HepG2 (cell line): ENCODE measurements around the gene CNP. TPM values are rescaled to one million over a fixed set of nuclear protein-coding genes. Genes with fewer than 3 reads are reported as not detected.

Experiments used
- ATAC-seq: fragments of 200-7000 bp; cut with Tn5 transposase; 3 replicates; pipeline ENCODE4 v1.9.1; 2020; ENCODE audit warnings: mild to moderate bottlenecking, moderate library complexity
- BruUV-seq: library from RNA; stranded (reverse); fragments of 400-500 nt; replicated peaks from 2 replicates; lab custom pipeline; 2021; lab: Mats Ljungman, UMichigan
- CTCF ChIA-PET: fragments of 300-600 bp; formaldehyde crosslinking; extraction: SDS; loops from one replicate; lab custom pipeline; 2021; ENCODE audit warnings: low total read pairs, inconsistent platforms, low intra/inter-chr PET ratio; lab: Yijun Ruan, JAX
- POLR2A ChIA-PET: fragments of 350-600 bp; sonication (Branson Sonifier 250); formaldehyde crosslinking; loops from one replicate; lab custom pipeline; 2020; ENCODE audit warnings: antibody characterized with exemption, inconsistent platforms; lab: Yijun Ruan, JAX
- DNase-seq: peaks from one replicate; pipeline ENCODE4 v3.0.0-alpha.2; 2015; ENCODE audit warnings: low spot score
- FAIRE-seq: peaks from 3 replicates; lab custom pipeline; 2011; peaks lifted over from hg19 to GRCh38; lab: Jason Lieb, UNC
- H2AFZ ChIP-seq: one replicate; pipeline ENCODE4 v1.6.1; 2011; ENCODE audit warnings: low read length, inconsistent platforms
- H3K27ac ChIP-seq: fragments of 300-600 bp; 3 replicates; pipeline ENCODE4 v1.8.0; 2011; ENCODE audit warnings: mixed run types, mild to moderate bottlenecking, mixed read lengths, low read length, inconsistent platforms; ENCODE audit not compliant: insufficient read depth; ENCODE audit errors: extremely low read length
- H3K27me3 ChIP-seq, 2 experiments: fragments of 200-600 bp in 1 of 2; 2 replicates in 1 of 2; 3 replicates in 1 of 2; pipeline versions ENCODE4 v1.6.0 to v1.8.0; 2011; ENCODE audit warnings: low read length in 2 of 2, mild to moderate bottlenecking in 2 of 2, moderate library complexity in 2 of 2, inconsistent platforms in 1 of 2; ENCODE audit not compliant: insufficient read depth in 2 of 2, control insufficient read depth in 1 of 2
- H3K36me3 ChIP-seq, 2 experiments: fragments of 200-600 bp in 1 of 2; replicated peaks in 1 of 2; 2 replicates in 1 of 2; 3 replicates in 1 of 2; pipeline versions ENCODE4 v1.5.1 to v1.8.0; 2011; ENCODE audit warnings: low read length in 2 of 2, inconsistent platforms in 1 of 2; ENCODE audit not compliant: insufficient read depth in 2 of 2, control insufficient read depth in 1 of 2
- H3K4me1 ChIP-seq: 2 replicates; pipeline ENCODE4 v1.5.1; 2012; ENCODE audit warnings: low read length, inconsistent platforms; ENCODE audit not compliant: insufficient read depth
- H3K4me2 ChIP-seq: 2 replicates; pipeline ENCODE4 v1.6.0; 2011; ENCODE audit warnings: low read depth, low read length, inconsistent platforms
- H3K4me3 ChIP-seq, 3 experiments: fragments of 200-600 bp in 1 of 3; sonication (generic), shearing (Covaris generic) in 1 of 3; replicated peaks in 1 of 3; 2 replicates each; pipeline ENCODE4 v1.5.1; 2011 to 2016; ENCODE audit warnings: low read length in 3 of 3, inconsistent platforms in 2 of 3, low read depth in 2 of 3, mild to moderate bottlenecking in 2 of 3, control low read depth in 1 of 3, mixed read lengths in 1 of 3; ENCODE audit not compliant: insufficient read depth in 1 of 3
- H3K79me2 ChIP-seq: one replicate; pipeline ENCODE4 v1.6.1; 2011; ENCODE audit warnings: low read length, inconsistent platforms; ENCODE audit not compliant: insufficient read depth
- H3K9ac ChIP-seq: 2 replicates; pipeline ENCODE4 v1.6.0; 2011; ENCODE audit warnings: mild to moderate bottlenecking, low read depth, low read length, inconsistent platforms; ENCODE audit not compliant: insufficient read depth
- H3K9me3 ChIP-seq: 2 replicates; pipeline ENCODE4 v1.5.1; 2012; ENCODE audit warnings: mild to moderate bottlenecking, low read length
- H4K20me1 ChIP-seq: 2 replicates; pipeline ENCODE4 v1.6.0; 2011; ENCODE audit warnings: inconsistent platforms, mild to moderate bottlenecking, low read length, moderate library complexity; ENCODE audit not compliant: insufficient read depth
- AKNA ChIP-seq: sonication (generic); formaldehyde crosslinking; IDR thresholded peaks from 2 replicates; pipeline ENCODE4 v1.4.0; 2020; ENCODE audit warnings: missing genetic modification reagents, borderline replicate concordance
- FOXA3 ChIP-seq: IDR thresholded peaks from 2 replicates; pipeline ENCODE4 v1.6.1; 2016; ENCODE audit warnings: missing genetic modification reagents, missing compliant biosample characterization
- GATA4 ChIP-seq: sonication (generic); IDR thresholded peaks from 2 replicates; pipeline ENCODE4 v1.6.1; 2016; ENCODE audit warnings: antibody characterized with exemption, low read depth, borderline replicate concordance
- MTERF4 ChIP-seq: sonication (generic); formaldehyde crosslinking; IDR thresholded peaks from 2 replicates; pipeline ENCODE4 v1.8.0; 2023; ENCODE audit warnings: mild to moderate bottlenecking, missing genetic modification reagents
- SMYD3 ChIP-seq: sonication (generic); formaldehyde crosslinking; IDR thresholded peaks from 2 replicates; pipeline ENCODE4 v1.8.1; 2023; ENCODE audit warnings: mild to moderate bottlenecking, missing genetic modification reagents
- STAT6 ChIP-seq: sonication (generic); formaldehyde crosslinking; IDR thresholded peaks from 2 replicates; pipeline ENCODE4 v1.4.0; 2020; ENCODE audit warnings: missing genetic modification reagents, mild to moderate bottlenecking, borderline replicate concordance
- ZNF446 ChIP-seq: sonication (generic); formaldehyde crosslinking; IDR thresholded peaks from 2 replicates; pipeline ENCODE4 v1.5.0; 2020; ENCODE audit warnings: mild to moderate bottlenecking, missing genetic modification reagents
- ZNF652 ChIP-seq: IDR thresholded peaks from 2 replicates; pipeline ENCODE4 v1.6.1; 2016; ENCODE audit warnings: low read depth, borderline replicate concordance
- ZNF747 ChIP-seq: sonication (generic); formaldehyde crosslinking; IDR thresholded peaks from 2 replicates; pipeline ENCODE4 v1.8.1; 2023; ENCODE audit warnings: missing genetic modification reagents, mild to moderate bottlenecking, borderline replicate concordance
- WGBS: methylation state at CpG from one replicate; pipeline ENCODE4 v1.1.6; 2017; ENCODE audit warnings: low lambda C conversion rate; 5-methylcytosine and 5-hydroxymethylcytosine counted together
- in situ Hi-C: cut with HindIII; loops from 2 replicates; pipeline ENCODE4 v1.10.0; 2017; ENCODE audit warnings: low pct_unique_long_range_greater_than_20kb; ENCODE audit not compliant: extremely low pct_ligation_motif_present
- intact Hi-C: fragments of 100-400 bp; cut with micrococcal nuclease; formaldehyde crosslinking; loops from one replicate; pipeline ENCODE4 v1.10.0; 2022; ENCODE audit not compliant: unreplicated experiment
- polyA plus RNA-seq, 8 experiments: library from polyadenylated mRNA; depleted of rRNA in 3 of 8; stranded (reverse) in 7 of 8; unstranded in 1 of 8; fragments of >200 nt; fragmentation: Illumina TruSeq in 4 of 8; extraction: Trizol in 4 of 8; gene quantifications; 2 replicates each; pipeline versions ENCODE4 v1.2.1 to v1.2.3, GENCODE V29; 2011 to 2016; ENCODE audit warnings: low read depth in 4 of 8, missing spikeins in 1 of 8, mixed read lengths in 1 of 8; ENCODE audit not compliant: insufficient read depth in 1 of 8
- total RNA-seq, 5 experiments: library from RNA; depleted of rRNA; stranded (reverse); fragments of >200 nt; fragmentation: Illumina TruSeq; extraction: Trizol; gene quantifications; 2 replicates each; pipeline ENCODE4 v1.2.3, GENCODE V29; 2016; ENCODE audit warnings: low read depth in 1 of 5
- TF ChIP-seq, protein P1 (sequence below): sonication (generic); formaldehyde crosslinking; IDR thresholded peaks from 2 replicates; pipeline ENCODE4 v1.5.0; 2020; ENCODE audit warnings: mild to moderate bottlenecking, low read depth, missing genetic modification reagents, borderline replicate concordance
- TF ChIP-seq, protein P2 (sequence below): IDR thresholded peaks from 2 replicates; pipeline ENCODE4 v1.6.1; 2018; ENCODE audit warnings: missing genetic modification reagents, mild to moderate bottlenecking, missing compliant biosample characterization

CNP gene
- total and polyA plus RNA-seq, 2 of the 13 experiments (the other 11 are each of a cell fraction or from before 2014, with no cell fraction given), result 97.2 to 161 TPM

GRCh38 chr17:41989702-41990419, 23.3 kb downstream of the CNP start (continued):
- TF ChIP-seq, protein P1, sequence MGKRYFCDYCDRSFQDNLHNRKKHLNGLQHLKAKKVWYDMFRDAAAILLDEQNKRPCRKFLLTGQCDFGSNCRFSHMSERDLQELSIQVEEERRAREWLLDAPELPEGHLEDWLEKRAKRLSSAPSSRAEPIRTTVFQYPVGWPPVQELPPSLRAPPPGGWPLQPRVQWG, result no peak
- TF ChIP-seq FOXA3 (CRISPR knock-in tag), result peak; percentile 83
- no peak for TF ChIP-seq ZNF446 (CRISPR knock-in tag)
- TF ChIP-seq, protein P2, sequence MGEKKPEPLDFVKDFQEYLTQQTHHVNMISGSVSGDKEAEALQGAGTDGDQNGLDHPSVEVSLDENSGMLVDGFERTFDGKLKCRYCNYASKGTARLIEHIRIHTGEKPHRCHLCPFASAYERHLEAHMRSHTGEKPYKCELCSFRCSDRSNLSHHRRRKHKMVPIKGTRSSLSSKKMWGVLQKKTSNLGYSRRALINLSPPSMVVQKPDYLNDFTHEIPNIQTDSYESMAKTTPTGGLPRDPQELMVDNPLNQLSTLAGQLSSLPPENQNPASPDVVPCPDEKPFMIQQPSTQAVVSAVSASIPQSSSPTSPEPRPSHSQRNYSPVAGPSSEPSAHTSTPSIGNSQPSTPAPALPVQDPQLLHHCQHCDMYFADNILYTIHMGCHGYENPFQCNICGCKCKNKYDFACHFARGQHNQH (CRISPR knock-in tag), result peak; percentile 68; the same call in 1 of the 2 replicates
- TF ChIP-seq GATA4, result no peak
- TF ChIP-seq ZNF747 (CRISPR knock-in tag), result no peak
- TF ChIP-seq ZNF652 (CRISPR knock-in tag), result no peak
- TF ChIP-seq SMYD3 (CRISPR knock-in tag), result no peak

DNA sequence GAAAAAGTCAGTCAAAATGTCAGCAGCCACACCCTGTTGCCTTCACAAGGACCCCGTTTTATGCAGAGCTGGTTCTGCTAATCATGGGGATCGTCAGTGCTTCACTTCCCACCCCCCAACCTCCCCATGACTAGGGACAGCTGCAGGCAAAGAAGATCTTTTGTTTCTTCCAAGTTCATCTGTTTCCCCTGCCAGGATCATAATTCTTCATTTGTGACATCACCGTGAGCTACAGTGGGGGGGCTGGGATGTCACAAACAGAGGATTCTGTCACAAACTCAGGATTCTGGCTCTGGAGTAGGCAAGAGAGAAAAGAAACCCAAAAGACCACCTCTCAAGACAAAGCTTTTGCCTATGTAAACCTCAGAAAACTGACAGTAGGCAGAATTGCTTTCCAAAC, 26.0 kb downstream of the CNP start:
- Histone ChIP-seq H4K20me1 (no peaks in the 10 kb centered on the region; the same call in 1 of the 2 replicates), H3K9ac (no peak overlapping the region), H3K4me3 (no peak overlapping the region), H3K9me3 (no peaks in the 10 kb centered on the region), H3K27ac (no peak overlapping the region), H3K27me3 (no peaks in the 10 kb centered on the region), H3K4me2 (no peak overlapping the region), H3K79me2 (no peaks in the 10 kb centered on the region), H3K36me3 (peaks cover 50 to 84% of the 10 kb centered on the region in 2 experiments), H3K4me1 (peaks cover 36% of the 10 kb centered on the region), H2AFZ (no peak overlapping the region)
- ATAC-seq, result no peak
- ChIA-PET POLR2A (interaction anchor here (1.4 kb wide), 1 partner anchor 10 kb away, joined by 7 read pairs; no protein-coding TSS in a partner anchor), CTCF (no interaction called here)
- in situ Hi-C loops, result no loop called here
- intact Hi-C loops, result no loop called here
- BruUV-seq, result no TSS peak
- WGBS, result 92% methylated on average over 3 of the region's 3 CpGs
- DNase-seq, result no peak
- no peak for FAIRE-seq
- TF ChIP-seq AKNA (CRISPR knock-in tag), result no peak
- no peak for TF ChIP-seq MTERF4 (CRISPR knock-in tag)
- no peak for TF ChIP-seq STAT6 (CRISPR knock-in tag)
